Epithelial cell of esophagus (primary cell): ENCODE measurements around the gene SRRM5.

Experiments used
- DNase-seq: peaks from one replicate; pipeline ENCODE4 v3.0.0; 2010; ENCODE audit warnings: low read depth
- H3K4me3 ChIP-seq: 2 replicates; pipeline ENCODE4 v1.5.1; 2011; ENCODE audit warnings: mild to moderate bottlenecking, low read length, control low read depth
- TF ChIP-seq, protein P1 (sequence below): IDR thresholded peaks from 2 replicates; pipeline ENCODE4 v1.5.1; 2011; ENCODE audit warnings: low read depth, mild to moderate bottlenecking, low read length, control low read depth, inconsistent platforms; ENCODE audit not compliant: insufficient read depth; ENCODE audit errors: missing control alignments

Gene SRRM5

DNA sequence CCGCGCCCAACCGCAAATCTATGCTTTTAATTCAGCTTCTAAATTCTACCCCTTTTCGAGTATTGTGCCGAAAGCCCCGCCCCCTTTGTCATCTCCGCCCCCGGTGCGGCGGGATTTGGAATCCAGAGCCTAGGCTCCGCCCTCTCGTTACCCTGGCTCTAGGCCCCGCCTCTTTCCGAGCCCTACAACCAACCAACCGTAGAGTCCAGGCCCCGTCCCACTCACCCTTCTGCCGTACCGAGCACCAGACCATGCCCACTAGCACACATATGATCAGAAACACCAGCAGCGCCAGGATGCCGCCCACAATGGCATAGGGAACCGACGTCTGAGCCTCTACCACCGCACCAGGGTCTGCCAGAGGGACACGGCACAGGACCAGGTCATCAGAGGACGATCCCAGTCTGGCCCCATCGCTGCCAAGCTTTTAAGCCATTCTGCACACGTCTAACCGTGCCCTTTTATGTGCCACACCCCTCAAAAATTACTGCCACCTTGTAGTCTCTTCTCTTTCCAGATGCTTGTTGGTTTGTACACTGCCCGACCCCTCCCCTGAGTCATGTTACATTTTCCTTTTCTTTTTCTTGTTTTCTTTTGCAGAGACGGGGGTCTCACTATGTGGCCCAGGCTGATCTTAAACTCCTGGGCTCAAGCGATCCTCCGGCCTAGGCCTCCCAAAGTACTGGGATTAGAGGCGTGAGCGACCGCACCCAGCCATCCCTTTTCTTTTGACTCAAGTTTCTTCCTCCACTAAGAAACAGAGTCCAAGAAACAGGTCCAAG lies 12.2 kb downstream of the SRRM5 start:
- TF ChIP-seq, protein P1, sequence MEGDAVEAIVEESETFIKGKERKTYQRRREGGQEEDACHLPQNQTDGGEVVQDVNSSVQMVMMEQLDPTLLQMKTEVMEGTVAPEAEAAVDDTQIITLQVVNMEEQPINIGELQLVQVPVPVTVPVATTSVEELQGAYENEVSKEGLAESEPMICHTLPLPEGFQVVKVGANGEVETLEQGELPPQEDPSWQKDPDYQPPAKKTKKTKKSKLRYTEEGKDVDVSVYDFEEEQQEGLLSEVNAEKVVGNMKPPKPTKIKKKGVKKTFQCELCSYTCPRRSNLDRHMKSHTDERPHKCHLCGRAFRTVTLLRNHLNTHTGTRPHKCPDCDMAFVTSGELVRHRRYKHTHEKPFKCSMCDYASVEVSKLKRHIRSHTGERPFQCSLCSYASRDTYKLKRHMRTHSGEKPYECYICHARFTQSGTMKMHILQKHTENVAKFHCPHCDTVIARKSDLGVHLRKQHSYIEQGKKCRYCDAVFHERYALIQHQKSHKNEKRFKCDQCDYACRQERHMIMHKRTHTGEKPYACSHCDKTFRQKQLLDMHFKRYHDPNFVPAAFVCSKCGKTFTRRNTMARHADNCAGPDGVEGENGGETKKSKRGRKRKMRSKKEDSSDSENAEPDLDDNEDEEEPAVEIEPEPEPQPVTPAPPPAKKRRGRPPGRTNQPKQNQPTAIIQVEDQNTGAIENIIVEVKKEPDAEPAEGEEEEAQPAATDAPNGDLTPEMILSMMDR = no peak
- no peak for DNase-seq
- no peak overlapping the region for H3K4me3 ChIP-seq

DNA sequence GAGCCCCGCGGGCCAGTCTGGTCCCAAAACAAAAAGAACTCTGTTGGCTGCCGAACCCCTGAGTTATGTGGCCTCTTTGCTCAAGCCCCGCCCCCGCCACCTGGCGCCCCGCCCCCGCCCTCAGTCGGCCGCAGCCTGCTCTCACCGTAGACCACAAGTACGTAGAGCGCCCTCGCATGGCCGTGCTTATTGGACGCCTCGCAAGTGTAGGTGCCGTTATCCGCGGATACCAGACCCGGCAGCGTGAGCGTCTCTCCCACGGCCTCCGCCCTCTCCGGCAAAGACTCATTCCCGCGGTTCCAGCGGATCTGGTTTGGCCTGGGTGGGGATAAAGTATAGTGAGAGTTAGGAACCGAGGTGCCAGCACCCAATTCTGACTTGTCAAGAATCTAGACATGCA lies 13.0 kb downstream of the SRRM5 start:
- peak; percentile 71 for DNase-seq
- TF ChIP-seq, protein P1 = peak; percentile 39

DNA sequence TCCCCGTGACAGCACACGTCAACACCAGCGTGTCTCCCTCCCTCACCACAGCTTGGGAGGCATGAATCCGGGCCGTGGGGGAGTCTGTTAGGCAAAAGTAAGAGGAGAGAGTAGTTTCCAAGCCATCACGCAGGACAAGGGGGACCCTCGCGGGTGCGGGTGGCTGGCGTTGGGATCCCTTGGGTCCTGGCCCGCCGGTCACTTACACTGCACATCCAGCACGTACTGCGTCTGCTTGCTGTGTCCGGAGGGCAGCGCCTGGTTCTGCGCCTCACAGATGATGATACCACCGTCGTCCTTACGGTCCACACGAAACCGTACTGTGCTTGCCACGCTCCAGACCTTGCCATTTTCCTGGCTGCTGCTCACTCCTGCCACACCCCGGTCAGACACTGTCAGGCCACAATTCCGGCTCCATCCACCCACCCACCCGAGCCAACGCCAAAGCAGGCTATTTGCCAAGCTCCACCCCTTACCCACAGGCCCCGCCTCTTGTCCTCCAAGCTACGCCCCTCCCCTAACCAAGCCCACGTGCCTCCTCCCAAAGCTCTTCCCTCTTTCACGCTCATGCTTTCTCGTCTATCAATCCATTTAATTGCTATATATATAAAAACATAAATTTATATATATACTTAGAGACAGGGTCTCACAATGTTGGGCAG lies 14.2 kb downstream of the SRRM5 start:
- H3K4me3 ChIP-seq = no peak overlapping the region
- peak; percentile 27 for DNase-seq
- TF ChIP-seq, protein P1 = no peak

More for the DNA sequence above, 13.0 kb downstream of the SRRM5 start:
- no peak overlapping the region for H3K4me3 ChIP-seq

DNA sequence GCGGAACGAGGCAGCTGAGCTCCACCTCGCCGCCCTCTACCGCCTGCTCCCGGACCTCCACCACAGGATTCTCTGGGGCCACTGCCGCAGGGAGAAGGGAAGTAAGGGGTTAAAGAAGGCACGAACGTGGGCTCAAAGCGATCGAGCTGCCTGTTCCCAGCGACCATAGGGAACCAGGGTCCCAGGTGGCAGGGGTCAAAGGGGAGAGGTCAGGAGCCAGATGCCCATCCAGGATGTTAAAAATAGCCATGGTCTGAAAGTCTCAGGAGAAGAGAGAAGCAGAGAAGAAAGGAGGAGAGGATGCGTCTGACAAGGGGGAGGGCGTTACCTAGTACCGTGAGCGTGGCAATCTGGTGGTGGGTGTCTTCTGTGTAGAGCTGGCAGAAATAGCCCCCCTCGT lies 14.9 kb downstream of the SRRM5 start:
- no peak overlapping the region for H3K4me3 ChIP-seq
- no peak for DNase-seq
- TF ChIP-seq, protein P1 = no peak

DNA sequence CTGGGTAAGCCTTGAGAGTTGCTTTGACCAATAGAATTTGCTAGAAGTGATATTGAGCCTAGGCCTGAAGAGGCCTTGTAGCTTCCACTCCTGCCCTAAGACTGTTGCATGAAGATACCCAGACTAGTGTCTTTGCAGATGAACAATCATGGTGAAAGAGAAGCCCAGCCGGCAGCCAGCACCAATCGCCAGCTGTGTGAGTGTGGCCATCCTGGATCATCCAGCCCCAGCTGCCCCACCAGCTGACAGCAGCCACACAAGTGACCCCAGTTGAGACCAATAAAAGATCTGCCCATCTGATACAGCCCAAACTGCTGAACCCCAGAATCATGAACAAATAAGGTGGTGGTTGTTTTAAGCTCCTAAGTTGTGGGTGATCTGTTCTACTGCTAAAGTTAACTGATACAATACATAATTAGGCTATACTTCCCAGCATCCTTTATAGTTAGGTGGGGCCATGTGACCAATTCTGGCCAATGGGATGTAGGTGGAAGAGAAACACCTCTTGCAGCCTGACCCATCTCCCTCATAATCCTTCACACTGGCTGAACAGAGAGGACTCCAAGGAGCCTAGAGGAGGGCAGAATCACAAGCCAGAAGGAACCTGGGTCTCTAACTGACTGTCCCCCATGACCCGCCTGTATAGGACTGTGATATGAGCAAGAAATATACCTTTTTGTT lies 16.9 kb downstream of the SRRM5 start:
- TF ChIP-seq, protein P1 = no peak
- H3K4me3 ChIP-seq = no peak overlapping the region
- no peak for DNase-seq

DNA sequence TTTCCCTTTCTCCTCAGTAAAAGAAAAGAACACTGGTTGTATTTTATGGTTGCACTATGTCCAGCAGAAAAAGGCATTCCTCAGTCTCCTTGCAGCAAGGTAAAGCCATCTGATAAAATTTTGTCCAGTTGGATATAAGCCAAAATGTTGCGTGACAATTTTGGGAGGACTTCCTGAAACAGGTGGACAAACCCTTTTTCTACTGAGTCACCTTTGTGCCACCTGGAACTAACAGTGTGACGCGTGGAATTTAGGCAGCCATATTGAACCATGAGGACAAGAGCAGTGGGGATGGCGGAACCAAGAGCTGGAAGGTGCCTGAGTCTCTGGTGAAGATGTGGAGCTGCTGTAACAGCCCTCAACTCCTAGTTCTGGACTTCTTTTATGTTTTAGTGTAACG lies 19.6 kb downstream of the SRRM5 start:
- TF ChIP-seq, protein P1 = no peak
- no peak for DNase-seq

DNA sequence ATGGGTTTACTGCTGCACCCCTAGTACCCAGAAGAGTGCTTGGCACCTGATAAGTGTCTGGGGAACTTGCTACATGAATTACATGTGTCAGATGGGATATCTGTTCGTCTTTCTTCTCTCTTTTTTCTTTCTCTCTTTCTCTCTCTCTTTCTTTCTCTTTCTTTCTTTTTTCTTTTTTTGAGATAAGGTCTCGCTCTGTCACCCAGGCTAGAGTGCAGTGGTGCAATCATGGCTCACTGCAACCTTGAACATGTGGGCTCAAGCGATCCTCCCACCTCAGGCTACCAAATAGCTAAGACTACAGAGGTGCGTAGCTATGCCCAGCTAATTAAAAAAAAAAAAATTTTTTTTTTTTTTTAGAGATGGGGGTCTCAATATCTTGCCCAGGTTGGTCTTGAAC lies 21.6 kb downstream of the SRRM5 start:
- no peak overlapping the region for H3K4me3 ChIP-seq
- TF ChIP-seq, protein P1 = no peak
- DNase-seq = no peak

More for the DNA sequence above, 19.6 kb downstream of the SRRM5 start:
- no peak overlapping the region for H3K4me3 ChIP-seq
